ENCODE data around the gene DAP.
A peak's percentile ranks its signal among the peaks of the same experiment; 100 is the strongest.

The DAP gene

DNA sequence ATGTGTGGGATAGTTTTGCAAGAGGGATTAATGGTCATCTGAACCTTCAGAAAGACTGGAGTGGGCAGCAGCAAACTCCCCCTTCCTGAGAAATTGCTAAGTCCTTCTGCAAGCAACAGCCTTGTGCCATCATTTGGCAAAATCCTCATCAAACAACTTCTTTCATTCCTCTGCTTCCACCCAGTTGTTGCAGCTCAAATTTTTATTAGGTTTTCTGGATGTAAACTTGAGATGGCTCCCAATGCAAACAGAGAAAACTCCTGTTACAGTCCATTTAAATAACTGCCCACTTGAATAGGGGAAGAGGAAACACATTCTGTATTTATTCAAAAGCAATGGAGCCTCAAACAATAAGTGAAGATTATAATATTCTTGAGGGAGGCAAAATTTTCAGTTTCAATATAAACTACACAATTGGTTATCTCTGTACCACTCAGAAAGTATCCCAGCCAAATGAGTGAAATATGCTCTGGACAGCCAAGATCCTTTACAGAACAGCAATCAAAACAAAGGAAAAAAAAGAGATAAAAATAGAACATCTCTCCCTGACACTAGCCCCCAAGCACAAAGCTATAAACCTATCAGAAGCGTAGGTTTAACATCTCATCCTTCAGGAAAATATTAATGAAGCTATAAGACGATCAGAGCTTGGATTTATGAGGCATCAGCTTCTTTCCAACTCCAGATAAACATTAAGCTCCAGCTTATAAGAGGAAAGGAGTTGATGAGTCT is 17.3 kb upstream of the DAP start:
- Histone ChIP-seq H3K4me1 (ENCODE audit: insufficient read depth, insufficient read length) (no peaks in the 10 kb centered on the region), H3K9me3 (ENCODE audit: insufficient read depth, low read length) (peaks cover 13% of the 10 kb centered on the region), H3K4me3 (ENCODE audit: insufficient read length, low read depth) (no peak overlapping the region), H3K27me3 (ENCODE audit: insufficient read depth, insufficient read length) (no peaks in the 10 kb centered on the region), H3K9ac (ENCODE audit: insufficient read length, low read depth) (no peak overlapping the region), H3K36me3 (ENCODE audit: insufficient read depth, insufficient read length, low read length) (no peaks in the 10 kb centered on the region)
- DNase-seq (ENCODE audit: low read depth, low spot score), result no peak
- no peak for TF ChIP-seq SUZ12 (IDR thresholded peaks at IDR 0.05; ENCODE audit: extremely low read depth, insufficient read depth, insufficient read length)
- TF ChIP-seq ZNF274 (IDR thresholded peaks at IDR 0.05; ENCODE audit: low read depth, low read length), result no peak
- TF ChIP-seq YY1 (IDR thresholded peaks at IDR 0.05; ENCODE audit: insufficient read depth, insufficient read length), result no peak

DNA sequence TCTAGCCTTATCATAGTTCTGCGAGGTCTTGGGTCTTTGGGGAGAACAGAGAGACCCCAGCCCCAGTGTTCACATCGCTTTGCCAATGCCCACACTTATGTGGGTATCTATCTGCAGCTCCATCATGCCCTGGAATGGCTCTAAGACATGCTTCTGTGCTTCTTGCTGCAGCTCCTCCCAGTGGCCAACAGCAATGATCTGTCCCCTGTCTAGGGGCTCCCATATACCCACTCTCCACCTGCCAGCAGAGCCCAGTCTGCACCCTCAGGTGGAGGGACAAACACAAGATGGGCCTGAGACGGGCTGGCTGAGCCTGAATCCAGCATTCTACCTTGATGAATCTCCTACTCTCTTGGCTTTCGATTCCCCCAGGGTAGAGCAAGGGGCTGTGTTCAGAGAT is 14.6 kb upstream of the DAP start:
- TF ChIP-seq YY1 (IDR thresholded peaks at IDR 0.05; ENCODE audit: insufficient read depth, insufficient read length), result no peak
- no peak for TF ChIP-seq ZNF274 (IDR thresholded peaks at IDR 0.05; ENCODE audit: low read depth, low read length)
- TF ChIP-seq SUZ12 (IDR thresholded peaks at IDR 0.05; ENCODE audit: extremely low read depth, insufficient read depth, insufficient read length), result no peak
- Histone ChIP-seq H3K36me3 (ENCODE audit: insufficient read depth, insufficient read length, low read length) (no peaks in the 10 kb centered on the region), H3K4me1 (ENCODE audit: insufficient read depth, insufficient read length) (no peaks in the 10 kb centered on the region), H3K27me3 (ENCODE audit: insufficient read depth, insufficient read length) (no peaks in the 10 kb centered on the region), H3K4me3 (ENCODE audit: insufficient read length, low read depth) (no peak overlapping the region), H3K9ac (ENCODE audit: insufficient read length, low read depth) (no peak overlapping the region), H3K9me3 (ENCODE audit: insufficient read depth, low read length) (peaks cover 13% of the 10 kb centered on the region)
- no peak for DNase-seq (ENCODE audit: low read depth, low spot score)

DNA sequence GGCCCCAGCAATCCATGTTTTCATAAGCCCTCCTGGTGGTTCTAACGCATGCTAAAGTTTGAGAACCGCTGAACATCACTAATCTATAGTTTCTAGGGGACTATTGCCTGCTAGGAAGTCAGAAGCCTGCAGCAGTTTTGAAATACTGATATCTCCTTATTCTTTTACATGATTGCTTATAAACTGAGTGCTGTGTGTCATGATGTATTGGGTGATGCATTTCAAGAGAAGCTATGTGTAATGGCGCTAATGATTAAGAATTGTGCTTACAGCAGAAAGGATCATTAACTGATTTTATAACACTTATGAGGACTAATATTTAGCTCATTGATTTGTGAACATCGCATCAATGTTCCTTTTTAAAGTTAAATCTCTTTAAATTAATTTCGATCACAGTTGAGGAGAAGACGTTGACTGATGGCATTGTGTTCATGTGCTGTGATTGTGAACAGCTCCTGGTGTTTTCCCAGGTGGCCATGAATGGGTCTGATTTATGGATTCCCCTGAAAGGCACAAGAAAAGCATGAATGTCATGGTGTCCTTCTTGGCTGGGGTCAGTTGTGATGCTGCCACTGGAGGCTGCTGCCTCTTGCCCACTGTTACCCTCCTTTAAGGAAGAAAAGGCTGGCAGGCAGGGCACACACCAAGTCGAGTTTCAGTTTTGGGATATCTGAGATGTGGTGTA is 12.0 kb upstream of the DAP start:
- Histone ChIP-seq H3K9me3 (ENCODE audit: insufficient read depth, low read length) (no peaks in the 10 kb centered on the region), H3K4me3 (ENCODE audit: insufficient read length, low read depth) (no peak overlapping the region), H3K36me3 (ENCODE audit: insufficient read depth, insufficient read length, low read length) (no peaks in the 10 kb centered on the region), H3K4me1 (ENCODE audit: insufficient read depth, insufficient read length) (no peaks in the 10 kb centered on the region), H3K27me3 (ENCODE audit: insufficient read depth, insufficient read length) (no peaks in the 10 kb centered on the region), H3K9ac (ENCODE audit: insufficient read length, low read depth) (no peak overlapping the region)
- TF ChIP-seq ZNF274 (IDR thresholded peaks at IDR 0.05; ENCODE audit: low read depth, low read length) (no peak), SUZ12 (IDR thresholded peaks at IDR 0.05; ENCODE audit: extremely low read depth, insufficient read depth, insufficient read length) (no peak), YY1 (IDR thresholded peaks at IDR 0.05; ENCODE audit: insufficient read depth, insufficient read length) (no peak)
- no peak for DNase-seq (ENCODE audit: low read depth, low spot score)

DNA sequence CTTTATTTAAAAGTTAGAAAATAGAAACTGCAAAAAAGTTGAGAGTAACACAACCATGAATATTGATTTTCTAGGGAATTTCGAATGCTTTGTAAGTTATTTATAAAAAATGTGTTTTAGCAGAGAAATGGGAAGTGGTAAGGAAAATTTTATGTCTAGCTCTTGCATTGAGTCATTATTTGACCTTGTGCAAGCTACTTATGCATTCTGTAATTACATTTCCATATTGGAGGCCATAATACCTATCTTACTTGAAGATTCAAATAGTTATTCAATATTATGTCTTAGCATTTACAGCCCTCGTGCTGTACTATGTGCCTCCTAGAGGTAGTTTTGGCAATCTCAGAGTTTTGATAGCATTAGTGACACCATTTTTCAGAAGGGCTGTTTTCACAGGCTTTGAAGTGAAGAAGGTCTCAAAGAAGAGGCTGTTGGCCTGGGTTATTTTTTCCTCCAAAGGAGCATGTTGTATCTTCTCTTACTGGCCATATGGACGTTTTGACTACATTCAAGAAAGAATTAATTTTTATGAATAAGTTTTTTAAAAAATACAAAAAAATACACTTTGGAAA is 7.4 kb upstream of the DAP start:
- no peak for TF ChIP-seq YY1 (IDR thresholded peaks at IDR 0.05; ENCODE audit: insufficient read depth, insufficient read length)

DNA sequence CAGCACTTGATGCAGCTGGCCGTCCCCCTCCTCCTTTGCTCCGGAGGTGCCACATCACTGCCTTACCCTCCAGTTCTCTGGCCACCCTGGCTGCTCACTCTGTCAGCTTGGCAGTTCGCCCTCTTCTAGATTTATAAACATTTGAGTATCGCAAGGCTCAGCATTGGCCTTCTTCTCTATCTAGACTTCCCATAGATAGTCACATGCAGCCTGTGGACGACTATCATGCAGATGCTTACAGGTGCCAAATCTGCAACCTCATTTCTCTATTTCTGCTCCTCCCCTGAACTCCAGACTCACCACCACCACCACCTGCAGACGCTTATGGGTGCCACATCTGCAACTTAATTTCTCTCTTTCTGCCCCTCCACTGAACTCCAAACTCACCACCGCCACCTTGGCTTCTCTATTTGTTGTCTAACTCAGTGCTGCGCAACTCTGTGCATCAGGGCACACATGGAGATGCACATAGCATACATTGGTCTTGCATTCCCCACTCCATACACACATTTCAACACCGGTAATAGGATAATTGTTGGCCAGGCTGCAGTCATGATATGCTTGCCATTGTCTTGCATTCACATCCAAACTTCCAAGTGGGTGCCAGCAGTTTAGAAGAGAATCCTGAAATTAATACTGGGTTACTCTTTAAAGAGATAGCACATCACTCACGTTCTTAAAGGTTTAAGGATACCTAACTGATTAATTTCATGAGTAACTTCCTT is 1.9 kb upstream of the DAP start:
- H3K9me3 ChIP-seq (ENCODE audit: insufficient read depth, low read length), result no peaks in the 10 kb centered on the region
- peaks cover 5% of the 10 kb centered on the region for H3K36me3 ChIP-seq (ENCODE audit: insufficient read depth, insufficient read length, low read length)
- no peaks in the 10 kb centered on the region for H3K4me1 ChIP-seq (ENCODE audit: insufficient read depth, insufficient read length)
- DNase-seq (ENCODE audit: low read depth, low spot score), result no peak
- no peak for TF ChIP-seq YY1 (IDR thresholded peaks at IDR 0.05; ENCODE audit: insufficient read depth, insufficient read length)
- no peak for TF ChIP-seq ZNF274 (IDR thresholded peaks at IDR 0.05; ENCODE audit: low read depth, low read length)
- no peak for TF ChIP-seq SUZ12 (IDR thresholded peaks at IDR 0.05; ENCODE audit: extremely low read depth, insufficient read depth, insufficient read length)
- H3K9ac ChIP-seq (ENCODE audit: insufficient read length, low read depth), result no peak overlapping the region
- H3K4me3 ChIP-seq (ENCODE audit: insufficient read length, low read depth), result no peak overlapping the region
- H3K27me3 ChIP-seq (ENCODE audit: insufficient read depth, insufficient read length), result peaks cover 6% of the 10 kb centered on the region

More for the DNA sequence above, 7.4 kb upstream of the DAP start:
- H3K36me3 ChIP-seq (ENCODE audit: insufficient read depth, insufficient read length, low read length), result no peaks in the 10 kb centered on the region
- no peaks in the 10 kb centered on the region for H3K4me1 ChIP-seq (ENCODE audit: insufficient read depth, insufficient read length)
- no peak for DNase-seq (ENCODE audit: low read depth, low spot score)
- no peaks in the 10 kb centered on the region for H3K9me3 ChIP-seq (ENCODE audit: insufficient read depth, low read length)
- no peak overlapping the region for H3K4me3 ChIP-seq (ENCODE audit: insufficient read length, low read depth)
- no peaks in the 10 kb centered on the region for H3K27me3 ChIP-seq (ENCODE audit: insufficient read depth, insufficient read length)
- H3K9ac ChIP-seq (ENCODE audit: insufficient read length, low read depth), result no peak overlapping the region

DNA sequence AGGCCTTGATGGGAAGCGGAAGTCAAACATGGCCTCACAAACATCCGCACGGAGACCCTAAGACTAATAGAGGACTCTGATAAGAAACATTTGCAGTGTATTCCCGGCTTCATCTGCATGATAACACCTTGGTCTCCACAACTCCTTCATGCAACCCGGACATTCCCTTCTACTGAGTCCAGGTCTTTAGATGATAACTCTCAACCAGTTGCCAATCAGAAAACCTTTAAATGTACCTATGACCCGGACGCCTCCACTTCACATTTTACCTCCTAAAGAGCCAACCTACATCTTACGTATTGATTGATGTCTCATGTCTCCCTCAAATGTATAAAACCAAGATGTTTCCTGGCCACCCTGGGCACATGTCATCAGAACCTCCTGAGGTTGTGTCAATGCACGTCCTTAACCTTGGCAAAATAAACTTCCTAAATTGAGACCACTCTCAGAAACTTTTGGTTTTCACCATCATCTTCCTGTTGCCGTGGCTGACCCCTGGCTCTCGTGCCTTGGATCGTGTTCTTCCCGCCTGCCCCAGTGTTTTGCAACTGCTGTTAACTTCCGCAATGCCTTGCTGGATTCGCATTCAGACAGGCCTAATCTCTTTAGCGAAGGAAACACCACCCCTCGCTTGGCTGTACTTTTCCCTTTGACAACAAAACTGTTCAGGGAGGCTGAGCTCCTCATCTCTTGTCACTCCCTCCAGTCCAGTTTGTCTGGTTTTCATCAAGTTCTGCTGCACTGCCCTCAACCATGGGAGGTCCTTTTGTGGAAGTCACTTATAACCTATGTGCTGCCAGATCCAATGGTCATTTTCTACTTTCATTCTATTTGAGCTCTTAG is 1.1 kb upstream of the DAP start:
- TF ChIP-seq SUZ12 (IDR thresholded peaks at IDR 0.05; ENCODE audit: extremely low read depth, insufficient read depth, insufficient read length) (no peak), YY1 (IDR thresholded peaks at IDR 0.05; ENCODE audit: insufficient read depth, insufficient read length) (no peak), ZNF274 (IDR thresholded peaks at IDR 0.05; ENCODE audit: low read depth, low read length) (no peak)
- Histone ChIP-seq H3K4me1 (ENCODE audit: insufficient read depth, insufficient read length) (no peaks in the 10 kb centered on the region), H3K9ac (ENCODE audit: insufficient read length, low read depth) (peak overlapping the region; percentile 80), H3K27me3 (ENCODE audit: insufficient read depth, insufficient read length) (peaks cover 6% of the 10 kb centered on the region), H3K36me3 (ENCODE audit: insufficient read depth, insufficient read length, low read length) (peaks cover 5% of the 10 kb centered on the region), H3K9me3 (ENCODE audit: insufficient read depth, low read length) (no peaks in the 10 kb centered on the region), H3K4me3 (ENCODE audit: insufficient read length, low read depth) (peak overlapping the region; percentile 67)
- DNase-seq (ENCODE audit: low read depth, low spot score), result no peak

Measured in NT2/D1 (cell line).